ENCODE data around the gene POLR2E.

- TF ChIP-seq CTCF (IDR thresholded peaks at IDR 0.05) (no peak), EP300 (IDR thresholded peaks at IDR 0.05) (no peak), POLR2A (IDR thresholded peaks at IDR 0.05) (no peak)
Measured at GRCh38 chr19:1134431-1134830, 39.3 kb upstream of the POLR2E start.
